Neural cell (in vitro differentiated cells): ENCODE measurements around the gene CDH1. TPM values are rescaled to one million over a fixed set of nuclear protein-coding genes. Genes with fewer than 3 reads are reported as not detected.

Experiments
- H2AFZ ChIP-seq: fragments of 200-600, 300-800 bp; sonication (generic), shearing (Covaris generic); 2 replicates; pipeline ENCODE4 v1.6.0; 2014; ENCODE audit warnings: low read depth, mild to moderate bottlenecking, antibody characterized with exemption, low read length, moderate library complexity
- H3F3A ChIP-seq: fragments of 200-600 bp; shearing (Covaris generic); 2 replicates; pipeline ENCODE4 v1.6.1; 2016; ENCODE audit warnings: mild to moderate bottlenecking, moderate library complexity, mixed read lengths, antibody characterized with exemption, low read length; ENCODE audit not compliant: insufficient read depth, poor library complexity, severe bottlenecking
- H3K27ac ChIP-seq: fragments of 200-600, 300-800 bp; sonication (generic), shearing (Covaris generic); 2 replicates; pipeline ENCODE4 v1.5.1; 2014; ENCODE audit warnings: mild to moderate bottlenecking, low read length, moderate library complexity
- H3K27me3 ChIP-seq: fragments of 300-800, 200-600 bp; sonication (generic), shearing (Covaris generic); 2 replicates; pipeline ENCODE4 v1.6.0; 2014; ENCODE audit warnings: mild to moderate bottlenecking, low read depth, low read length, moderate library complexity; ENCODE audit not compliant: insufficient read depth
- H3K36me3 ChIP-seq: fragments of 300-800, 200-600 bp; sonication (generic), shearing (Covaris generic); 2 replicates; pipeline ENCODE4 v1.5.1; 2014; ENCODE audit warnings: mild to moderate bottlenecking, antibody characterized with exemption, low read length, moderate library complexity; ENCODE audit not compliant: insufficient read depth
- H3K4me2 ChIP-seq: fragments of 300-800, 200-600 bp; sonication (generic), shearing (Covaris generic); 2 replicates; pipeline ENCODE4 v1.6.0; 2014; ENCODE audit warnings: mild to moderate bottlenecking, low read length
- H3K4me3 ChIP-seq: fragments of 300-800, 200-600 bp; sonication (generic), shearing (Covaris generic); 2 replicates; pipeline ENCODE4 v1.5.1; 2014; ENCODE audit warnings: mild to moderate bottlenecking, low read length, moderate library complexity
- H3K79me2 ChIP-seq: fragments of 200-600 bp; shearing (Covaris generic); replicated peaks from 2 replicates; pipeline ENCODE4 v1.6.0; 2014; ENCODE audit warnings: mild to moderate bottlenecking, low read length, moderate library complexity; ENCODE audit not compliant: insufficient read depth
- H3K9ac ChIP-seq: fragments of 300-800, 200-600 bp; sonication (generic), shearing (Covaris generic); 2 replicates; pipeline ENCODE4 v1.6.1; 2016; ENCODE audit warnings: mild to moderate bottlenecking, low read length, mixed read lengths
- H3K9me2 ChIP-seq: fragments of 200-600 bp; shearing (Covaris generic); 2 replicates; pipeline ENCODE4 v1.6.1; 2016; ENCODE audit warnings: mild to moderate bottlenecking, low read length, mixed read lengths; ENCODE audit not compliant: insufficient read depth
- H3K9me3 ChIP-seq: fragments of 200-600, 300-800 bp; sonication (generic), shearing (Covaris generic); 2 replicates; pipeline ENCODE4 v1.6.1; 2016; ENCODE audit warnings: mild to moderate bottlenecking, mixed run types, low read length, moderate library complexity, mixed read lengths
- H4K20me1 ChIP-seq: fragments of 200-600 bp; shearing (Covaris generic); 2 replicates; pipeline ENCODE4 v1.6.1; 2016; ENCODE audit warnings: mild to moderate bottlenecking, mixed run types; ENCODE audit not compliant: insufficient read depth
- EP300 ChIP-seq: fragments of 450-650 bp; conservative IDR thresholded peaks from 2 replicates; pipeline ENCODE4 v1.6.1; 2014; ENCODE audit warnings: antibody characterized with exemption, mild to moderate bottlenecking, moderate library complexity; ENCODE audit not compliant: poor library complexity, severe bottlenecking
- EZH2 ChIP-seq: fragments of 200-600, 300-800 bp; shearing (Covaris generic), sonication (generic); IDR thresholded peaks from 2 replicates; pipeline ENCODE4 v1.6.1; 2014; ENCODE audit warnings: antibody characterized with exemption, low read length, borderline replicate concordance, mild to moderate bottlenecking; ENCODE audit not compliant: insufficient read depth, poor library complexity, severe bottlenecking
- MXI1 ChIP-seq: fragments of 450-650 bp; conservative IDR thresholded peaks from 2 replicates; pipeline ENCODE4 v1.6.1; 2014; ENCODE audit warnings: antibody characterized with exemption, mild to moderate bottlenecking; ENCODE audit not compliant: poor library complexity, severe bottlenecking
- POLR2AphosphoS5 ChIP-seq: IDR thresholded peaks from 2 replicates; pipeline ENCODE4 v1.6.1; 2012
- RAD21 ChIP-seq: fragments of 450-650 bp; conservative IDR thresholded peaks from 2 replicates; pipeline ENCODE4 v1.6.1; 2014; ENCODE audit warnings: antibody characterized with exemption, mild to moderate bottlenecking, moderate library complexity
- REST ChIP-seq: IDR thresholded peaks from 2 replicates; pipeline ENCODE4 v1.6.1; 2012; ENCODE audit warnings: borderline replicate concordance
- SMC3 ChIP-seq: fragments of 450-650 bp; conservative IDR thresholded peaks from 2 replicates; pipeline ENCODE4 v1.6.1; 2014; ENCODE audit warnings: antibody characterized with exemption, mild to moderate bottlenecking, moderate library complexity; ENCODE audit not compliant: poor library complexity
- TAF1 ChIP-seq: IDR thresholded peaks from 2 replicates; pipeline ENCODE4 v1.6.1; 2012; ENCODE audit warnings: low read depth
- polyA plus RNA-seq: library from polyadenylated mRNA; depleted of rRNA; stranded (reverse); fragments of >200 nt; gene quantifications from 2 replicates; pipeline ENCODE4 v1.2.3, GENCODE V29; 2014
- TF ChIP-seq, protein P1 (sequence below): fragments of 450-650 bp; IDR thresholded peaks from 2 replicates; pipeline ENCODE4 v1.5.1; 2014; ENCODE audit warnings: antibody characterized with exemption, mild to moderate bottlenecking, moderate library complexity; ENCODE audit not compliant: poor library complexity, severe bottlenecking

CDH1 gene
- polyA plus RNA-seq, 1 donor from 2014 or later = 1.2 TPM

- H3K9me2 ChIP-seq = no peaks in the 10 kb centered on the region
- no peaks in the 10 kb centered on the region for H3K9me3 ChIP-seq
- TF ChIP-seq TAF1 = no peak
- no peak for TF ChIP-seq EZH2
- TF ChIP-seq EP300 = no peak
- TF ChIP-seq REST = no peak
- TF ChIP-seq, protein P1, sequence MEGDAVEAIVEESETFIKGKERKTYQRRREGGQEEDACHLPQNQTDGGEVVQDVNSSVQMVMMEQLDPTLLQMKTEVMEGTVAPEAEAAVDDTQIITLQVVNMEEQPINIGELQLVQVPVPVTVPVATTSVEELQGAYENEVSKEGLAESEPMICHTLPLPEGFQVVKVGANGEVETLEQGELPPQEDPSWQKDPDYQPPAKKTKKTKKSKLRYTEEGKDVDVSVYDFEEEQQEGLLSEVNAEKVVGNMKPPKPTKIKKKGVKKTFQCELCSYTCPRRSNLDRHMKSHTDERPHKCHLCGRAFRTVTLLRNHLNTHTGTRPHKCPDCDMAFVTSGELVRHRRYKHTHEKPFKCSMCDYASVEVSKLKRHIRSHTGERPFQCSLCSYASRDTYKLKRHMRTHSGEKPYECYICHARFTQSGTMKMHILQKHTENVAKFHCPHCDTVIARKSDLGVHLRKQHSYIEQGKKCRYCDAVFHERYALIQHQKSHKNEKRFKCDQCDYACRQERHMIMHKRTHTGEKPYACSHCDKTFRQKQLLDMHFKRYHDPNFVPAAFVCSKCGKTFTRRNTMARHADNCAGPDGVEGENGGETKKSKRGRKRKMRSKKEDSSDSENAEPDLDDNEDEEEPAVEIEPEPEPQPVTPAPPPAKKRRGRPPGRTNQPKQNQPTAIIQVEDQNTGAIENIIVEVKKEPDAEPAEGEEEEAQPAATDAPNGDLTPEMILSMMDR = no peak
- TF ChIP-seq POLR2AphosphoS5 = no peak
- TF ChIP-seq MXI1 = no peak
- no peak for TF ChIP-seq SMC3
- no peak for TF ChIP-seq RAD21
- H3K36me3 ChIP-seq = no peaks in the 10 kb centered on the region
- no peak overlapping the region for H3K9ac ChIP-seq
- no peak overlapping the region for H3K4me3 ChIP-seq
- no peak overlapping the region for H3K4me2 ChIP-seq
- no peaks in the 10 kb centered on the region for H4K20me1 ChIP-seq
- no peak overlapping the region for H2AFZ ChIP-seq
- H3F3A ChIP-seq = no peaks in the 10 kb centered on the region
- H3K27me3 ChIP-seq = no peaks in the 10 kb centered on the region
- no peaks in the 10 kb centered on the region for H3K79me2 ChIP-seq
- no peak overlapping the region for H3K27ac ChIP-seq
Observed at GRCh38 chr16:68798398-68798797, 61.3 kb downstream of the CDH1 start.

GRCh38 chr16:68800257-68800875 is 63.3 kb downstream of the CDH1 start:
- no peak for TF ChIP-seq TAF1
- peak; percentile 50 for TF ChIP-seq SMC3
- no peak for TF ChIP-seq REST
- no peak for TF ChIP-seq MXI1
- TF ChIP-seq, protein P1 = peak; percentile 64
- no peak for TF ChIP-seq EP300
- TF ChIP-seq POLR2AphosphoS5 = no peak
- TF ChIP-seq RAD21 = peak; percentile 63
- TF ChIP-seq EZH2 = no peak
- H3K9ac ChIP-seq = no peak overlapping the region
- no peaks in the 10 kb centered on the region for H3K27me3 ChIP-seq
- H3K4me3 ChIP-seq = no peak overlapping the region
- no peaks in the 10 kb centered on the region for H3F3A ChIP-seq
- H3K27ac ChIP-seq = no peak overlapping the region
- no peaks in the 10 kb centered on the region for H3K9me3 ChIP-seq
- no peak overlapping the region for H3K4me2 ChIP-seq
- H3K36me3 ChIP-seq = no peaks in the 10 kb centered on the region
- H2AFZ ChIP-seq = no peak overlapping the region
- H3K9me2 ChIP-seq = no peaks in the 10 kb centered on the region
- no peaks in the 10 kb centered on the region for H3K79me2 ChIP-seq
- H4K20me1 ChIP-seq = no peaks in the 10 kb centered on the region
